Measurements from ENCODE around the gene EME1.

GRCh38 chr17:50360486-50361115, 12.4 kb upstream of the EME1 start:
- TF ChIP-seq CTCF (IDR thresholded peaks at IDR 0.05) (no peak), POLR2A (IDR thresholded peaks at IDR 0.05) (no peak), EP300 (IDR thresholded peaks at IDR 0.05) (no peak)

All from ovary (tissue), 3 donors.